Measurements from ENCODE around the gene SYNE1.

- TF ChIP-seq EZH2phosphoT487 (IDR thresholded peaks at IDR 0.05; ENCODE audit: low read depth, severe bottlenecking, unreplicated experiment) (no peak), EZH2 (IDR thresholded peaks at IDR 0.05; ENCODE audit: borderline replicate concordance) (no peak)
These were observed 463.2 kb downstream of the SYNE1 start for GRCh38 chr6:152173957-152174356.
